RCC 7860 (cell line): ENCODE results near the gene CD19.
"Not testable (repeated sequence)": the region's sequence is repeated elsewhere in the genome, so short reads cannot be mapped to it uniquely, and the experiment has no call there.

Experiments
- DNase-seq: peaks from one replicate; pipeline ENCODE4 v3.0.0-alpha.2; 2015; ENCODE audit warnings: low spot score
- FAIRE-seq: peaks from 2 replicates; lab custom pipeline; 2012; peaks lifted over from hg19 to GRCh38; lab: Jason Lieb, UNC

The CD19 gene

DNA sequence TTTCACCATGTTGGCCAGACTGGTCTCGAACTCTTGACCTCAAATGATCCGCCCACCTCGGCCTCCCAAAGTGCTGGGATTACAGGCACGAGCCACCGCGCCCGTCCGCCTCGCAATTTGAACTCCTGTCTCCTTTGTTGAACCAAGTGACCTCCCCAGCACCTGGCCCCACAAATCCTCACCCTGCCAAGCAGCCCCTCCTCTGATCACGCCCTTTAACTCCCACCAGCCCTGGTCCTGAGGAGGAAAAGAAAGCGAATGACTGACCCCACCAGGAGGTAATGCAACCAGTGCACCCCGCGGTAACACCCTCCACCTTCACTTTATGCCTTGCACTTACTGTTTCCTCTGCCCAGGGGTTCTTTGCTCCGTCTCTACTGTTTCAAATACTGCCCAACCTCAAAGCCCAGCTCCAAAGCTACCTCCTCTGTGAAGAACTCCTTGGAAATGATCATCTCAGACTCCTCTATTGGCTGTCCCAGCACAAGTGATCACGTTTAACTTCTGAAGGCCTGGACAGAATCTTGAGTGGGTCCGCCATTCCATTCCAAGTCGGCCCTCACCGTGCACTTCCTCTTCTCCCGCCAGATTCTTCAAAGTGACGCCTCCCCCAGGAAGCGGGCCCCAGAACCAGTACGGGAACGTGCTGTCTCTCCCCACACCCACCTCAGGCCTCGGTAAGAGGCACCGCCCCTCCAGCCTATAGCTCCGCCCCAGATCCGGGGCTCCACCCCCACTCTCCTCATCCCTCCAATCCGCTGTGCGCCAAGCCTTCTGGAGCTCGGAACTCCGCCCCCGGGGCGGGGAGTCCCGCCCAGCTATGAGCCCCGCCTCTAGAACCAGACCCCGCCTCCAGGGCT lies 4.4 kb downstream of the CD19 start:
- no peak for DNase-seq

DNA sequence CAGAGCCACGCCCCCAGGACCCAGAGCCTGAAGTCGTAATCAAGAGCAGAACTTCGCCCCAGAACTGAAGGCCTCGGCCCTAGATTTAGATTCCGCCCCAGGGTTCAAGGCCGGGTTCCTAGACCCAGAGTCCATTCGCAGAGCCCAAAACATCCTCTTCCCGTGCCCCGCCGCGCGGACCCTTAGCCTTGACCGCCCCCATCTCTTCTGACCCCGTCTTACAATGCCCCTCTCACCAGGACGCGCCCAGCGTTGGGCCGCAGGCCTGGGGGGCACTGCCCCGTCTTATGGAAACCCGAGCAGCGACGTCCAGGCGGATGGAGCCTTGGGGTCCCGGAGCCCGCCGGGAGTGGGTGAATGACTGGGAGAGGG lies 5.0 kb downstream of the CD19 start:
- no peak for FAIRE-seq

More for the DNA sequence above, 4.4 kb downstream of the CD19 start:
- no peak for FAIRE-seq

DNA sequence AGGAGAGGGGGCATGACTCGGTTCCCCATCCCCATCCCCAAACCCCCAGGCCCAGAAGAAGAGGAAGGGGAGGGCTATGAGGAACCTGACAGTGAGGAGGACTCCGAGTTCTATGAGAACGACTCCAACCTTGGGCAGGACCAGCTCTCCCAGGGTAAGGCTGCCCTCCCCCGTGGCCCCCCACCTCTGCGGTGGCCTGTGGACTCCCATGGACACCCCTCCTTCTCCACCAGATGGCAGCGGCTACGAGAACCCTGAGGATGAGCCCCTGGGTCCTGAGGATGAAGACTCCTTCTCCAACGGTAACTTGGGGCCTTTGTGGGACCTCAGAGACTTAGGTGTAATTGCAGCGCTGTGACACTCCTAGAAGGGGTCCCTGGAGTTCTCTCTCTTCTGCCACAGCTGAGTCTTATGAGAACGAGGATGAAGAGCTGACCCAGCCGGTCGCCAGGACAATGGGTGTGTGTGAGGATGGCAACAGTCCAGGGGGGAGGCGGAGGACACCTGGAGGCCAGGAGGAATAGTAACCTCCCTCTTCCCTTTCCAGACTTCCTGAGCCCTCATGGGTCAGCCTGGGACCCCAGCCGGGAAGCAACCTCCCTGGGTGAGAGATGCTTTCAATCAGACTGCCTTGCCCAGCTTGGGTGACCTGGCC lies 5.6 kb downstream of the CD19 start:
- DNase-seq: no peak
- FAIRE-seq: no peak

More for the DNA sequence above, 5.0 kb downstream of the CD19 start:
- no peak for DNase-seq

DNA sequence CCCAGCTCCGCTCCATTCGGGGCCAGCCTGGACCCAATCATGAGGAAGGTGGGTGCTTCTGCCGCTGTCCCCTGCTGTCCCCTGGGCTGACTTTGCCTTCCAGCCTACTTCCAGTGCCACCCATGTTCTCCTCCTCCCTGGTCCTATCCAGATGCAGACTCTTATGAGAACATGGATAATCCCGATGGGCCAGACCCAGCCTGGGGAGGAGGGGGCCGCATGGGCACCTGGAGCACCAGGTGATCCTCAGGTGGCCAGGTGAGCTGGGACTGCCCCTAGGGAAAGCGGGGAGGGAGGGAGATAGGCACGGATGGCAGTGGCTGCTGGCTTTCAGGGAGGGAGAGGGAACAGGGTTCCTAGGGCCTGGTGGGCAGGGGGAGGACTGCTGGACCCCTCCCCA lies 7.0 kb downstream of the CD19 start:
- no peak for FAIRE-seq
- no peak for DNase-seq

DNA sequence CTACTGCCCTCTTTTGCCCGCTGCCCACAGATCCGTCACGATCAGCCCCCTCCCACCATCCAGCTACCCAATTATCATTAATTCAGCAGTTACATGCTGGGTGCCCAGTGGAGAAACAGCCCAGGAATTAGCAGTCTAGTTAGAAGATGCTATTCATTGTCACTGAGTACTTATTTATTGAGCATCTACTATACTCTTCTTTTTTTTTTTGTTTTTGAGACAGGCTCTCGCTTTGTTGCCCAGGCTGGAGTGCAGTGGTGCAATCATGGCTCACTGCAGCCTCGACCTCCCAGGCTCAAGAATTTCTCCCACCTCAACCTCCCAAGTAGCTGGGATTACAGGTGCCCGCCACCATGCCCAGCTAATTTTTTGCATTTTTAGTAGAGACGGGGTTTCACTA lies 8.1 kb downstream of the CD19 start:
- FAIRE-seq, DNase-seq: not testable (repeated sequence)

DNA sequence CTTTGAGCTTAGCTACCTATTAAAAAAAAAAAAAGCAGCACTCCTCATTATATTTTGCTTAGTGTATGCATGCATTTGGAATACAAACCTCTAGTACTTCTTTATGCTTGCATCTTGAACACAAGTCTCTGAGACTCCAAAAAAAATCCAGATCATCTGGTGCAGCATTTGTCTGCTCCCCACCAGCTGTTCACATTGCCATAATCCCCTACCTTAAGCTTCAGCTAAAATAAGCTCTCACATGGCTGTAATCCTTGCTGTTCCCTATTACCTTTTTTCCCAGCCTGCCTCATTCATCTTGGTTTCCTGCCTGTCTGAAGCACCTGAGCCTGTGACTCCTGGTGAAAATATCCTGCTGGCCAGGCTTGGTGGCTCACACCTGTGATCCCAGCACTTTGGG lies 11.5 kb downstream of the CD19 start:
- DNase-seq: no peak

DNA sequence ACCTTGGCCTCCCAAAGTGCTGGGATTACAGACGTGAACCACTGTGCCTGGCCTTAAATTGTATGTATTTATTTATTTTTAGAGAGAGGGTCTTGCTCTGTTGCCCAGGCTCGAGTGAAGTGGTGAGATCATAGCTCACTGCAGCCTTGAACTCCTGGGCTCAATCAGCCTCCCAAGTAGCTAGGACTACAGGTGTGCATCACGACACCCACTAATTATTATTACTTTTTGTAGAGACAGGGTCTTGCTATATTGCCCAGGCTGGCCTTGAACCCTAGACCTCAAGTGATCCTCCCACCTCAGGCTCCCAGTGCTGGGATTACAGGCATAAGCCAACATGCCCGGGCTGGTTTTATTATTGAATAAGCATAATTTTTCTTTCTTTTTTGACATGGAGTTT lies 14.9 kb downstream of the CD19 start:
- DNase-seq (no peak), FAIRE-seq (no peak)

More for the DNA sequence above, 11.5 kb downstream of the CD19 start:
- FAIRE-seq: no peak

DNA sequence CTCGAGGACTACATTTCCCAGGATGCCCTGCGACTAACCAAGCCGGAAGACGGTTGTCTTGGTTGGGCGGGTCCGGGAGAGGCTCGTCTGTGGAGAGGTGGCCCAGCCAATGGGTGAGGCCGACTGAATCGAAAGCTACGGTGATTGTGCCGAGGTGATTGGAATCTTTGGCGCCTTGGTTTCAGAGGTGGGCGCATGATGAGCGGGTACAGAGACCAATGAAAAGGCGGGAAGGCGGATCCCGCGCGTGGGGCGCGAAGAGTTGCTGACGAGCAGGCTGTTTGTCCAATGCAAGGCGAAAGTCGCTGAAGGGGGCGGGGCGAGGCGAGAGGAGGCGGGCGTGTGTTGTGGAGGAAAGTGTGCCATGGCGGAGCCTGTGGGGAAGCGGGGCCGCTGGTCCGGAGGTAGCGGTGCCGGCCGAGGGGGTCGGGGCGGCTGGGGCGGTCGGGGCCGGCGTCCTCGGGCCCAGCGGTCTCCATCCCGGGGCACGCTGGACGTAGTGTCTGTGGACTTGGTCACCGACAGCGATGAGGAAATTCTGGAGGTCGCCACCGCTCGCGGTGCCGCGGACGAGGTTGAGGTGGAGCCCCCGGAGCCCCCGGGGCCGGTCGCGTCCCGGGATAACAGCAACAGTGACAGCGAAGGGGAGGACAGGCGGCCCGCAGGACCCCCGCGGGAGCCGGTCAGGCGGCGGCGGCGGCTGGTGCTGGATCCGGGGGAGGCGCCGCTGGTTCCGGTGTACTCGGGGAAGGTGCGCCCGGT lies 19.1 kb downstream of the CD19 start, which contains the start of gene NFATC2IP:
Gene NFATC2IP, plus strand, starts transcription at position 290 of the 762 bp plus-strand sequence. Its CDS starts 75 bp downstream, at position 365.
- DNase-seq (peak; percentile 99), FAIRE-seq (peak; percentile 93)

DNA sequence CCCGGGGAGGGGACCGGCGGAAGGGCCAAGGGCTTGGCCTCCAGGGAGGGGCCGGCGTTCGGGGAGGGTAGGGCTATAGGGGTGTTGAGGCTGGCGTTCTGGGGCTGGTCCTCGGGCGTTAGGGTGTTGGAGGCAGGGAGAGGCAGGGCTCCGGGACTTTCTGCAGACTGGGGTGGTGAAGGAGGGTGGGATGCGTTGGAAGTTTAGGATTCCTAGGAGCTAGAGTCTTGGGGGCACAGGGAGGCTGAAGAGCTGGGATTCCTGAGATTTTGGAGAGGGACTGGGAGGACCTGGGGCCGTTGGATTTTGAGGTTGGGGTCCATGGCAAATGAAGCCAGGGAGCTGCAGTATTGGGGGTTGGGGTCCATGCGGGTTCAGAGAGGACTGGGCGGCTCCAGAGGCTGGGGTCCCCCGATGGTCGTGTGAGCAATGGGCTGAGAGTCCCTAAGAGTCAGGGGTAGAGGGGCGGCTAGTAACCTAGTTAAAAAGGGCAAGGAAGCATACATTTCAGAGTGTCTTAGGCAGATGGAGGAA lies 19.7 kb downstream of the CD19 start:
- no peak for DNase-seq
- FAIRE-seq: no peak

DNA sequence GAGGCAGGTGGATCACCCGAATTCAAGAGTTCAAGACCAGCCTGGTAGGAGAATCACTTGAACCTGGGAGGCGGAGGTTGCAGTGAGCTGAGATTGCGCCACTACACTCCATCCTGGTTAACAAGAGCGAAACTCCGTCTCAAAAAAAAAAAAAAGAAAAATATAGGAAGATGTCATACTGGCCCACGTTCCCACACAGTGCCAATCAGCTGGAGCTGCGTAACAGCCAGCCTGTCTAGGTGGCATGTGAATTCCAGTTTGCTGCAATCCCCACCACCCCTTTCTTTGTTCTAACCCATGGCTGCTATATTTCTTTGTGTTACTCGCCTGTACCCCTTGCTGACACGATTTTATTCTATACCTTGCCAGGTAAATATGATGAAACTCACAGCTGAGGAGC lies 26.4 kb downstream of the CD19 start:
- no peak for DNase-seq
- FAIRE-seq: no peak

DNA sequence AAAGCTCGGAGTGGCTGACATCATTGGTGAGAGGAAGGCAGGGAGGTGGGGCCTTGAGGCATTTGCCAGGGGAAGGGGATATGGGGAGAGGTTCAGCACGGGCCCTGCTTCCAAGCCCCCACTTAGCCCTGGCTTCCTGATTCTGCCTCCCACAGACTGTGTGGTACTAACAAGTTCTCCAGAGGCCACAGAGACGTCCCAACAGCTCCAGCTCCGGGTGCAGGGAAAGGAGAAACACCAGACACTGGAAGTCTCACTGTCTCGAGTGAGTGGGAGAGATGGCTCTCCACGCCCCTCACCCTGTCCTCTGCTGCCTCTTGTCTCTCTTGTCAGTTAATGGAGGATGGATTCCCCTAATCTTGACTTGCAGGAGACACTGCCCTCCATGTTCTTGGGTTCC lies 27.1 kb downstream of the CD19 start:
- no peak for FAIRE-seq
- no peak for DNase-seq

DNA sequence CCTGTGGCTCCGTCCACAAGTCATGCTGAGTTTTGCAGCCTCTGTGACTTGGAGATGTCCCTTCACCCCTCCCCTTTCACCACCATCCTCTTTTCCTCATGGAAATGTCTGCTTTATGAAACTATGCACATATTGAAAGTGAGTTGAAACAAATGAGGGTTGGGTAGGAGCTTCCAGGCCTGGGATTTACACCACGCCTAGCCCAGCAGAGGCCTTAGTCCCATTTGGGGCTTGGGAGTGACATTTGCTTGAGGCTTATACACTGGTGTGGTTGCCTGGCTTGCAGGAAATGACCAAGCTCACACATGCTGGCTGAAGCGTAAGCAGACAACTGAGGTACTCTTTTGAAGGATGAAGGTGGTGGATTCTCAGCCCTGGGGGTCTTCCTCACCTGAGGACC lies 32.3 kb downstream of the CD19 start:
- DNase-seq (no peak), FAIRE-seq (no peak)

DNA sequence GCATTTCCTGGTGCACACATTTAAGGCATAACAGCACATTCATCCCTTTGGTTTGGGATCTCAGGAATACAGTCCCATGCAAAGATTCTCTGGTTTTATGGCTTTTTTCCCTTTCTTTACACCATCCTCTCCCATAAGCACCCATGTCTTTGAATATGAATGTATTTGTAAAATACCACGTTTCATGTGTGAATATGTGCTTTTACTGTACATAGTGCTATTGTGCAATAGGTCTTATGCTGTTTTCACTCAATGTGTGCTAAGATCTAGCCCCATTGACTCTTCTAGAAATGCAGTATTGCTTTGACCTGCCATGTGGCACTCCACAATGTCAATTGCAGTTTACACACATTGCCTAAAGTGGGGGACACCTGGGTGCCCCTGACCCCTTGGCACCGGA lies 32.7 kb downstream of the CD19 start:
- FAIRE-seq (no peak), DNase-seq (no peak)

DNA sequence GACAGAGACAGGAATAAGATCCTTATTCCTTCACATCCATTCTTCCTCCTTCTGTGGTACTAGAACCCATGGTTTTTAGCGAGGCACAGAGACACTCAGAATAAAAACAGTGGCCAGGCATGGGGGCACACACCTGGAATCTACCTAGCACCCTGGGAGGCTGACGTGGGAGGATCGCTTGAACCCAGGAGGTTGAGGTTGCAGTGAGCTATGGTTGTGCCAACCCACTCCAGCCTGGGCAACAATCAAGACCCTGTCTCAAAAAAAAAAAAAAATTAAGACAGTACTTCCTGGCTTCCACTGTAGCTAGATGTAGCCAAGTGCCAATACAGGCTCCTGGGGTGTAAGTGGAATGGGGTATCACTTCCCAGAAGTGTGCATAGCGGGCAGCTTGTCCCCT lies 35.4 kb downstream of the CD19 start:
- FAIRE-seq: no peak

DNA sequence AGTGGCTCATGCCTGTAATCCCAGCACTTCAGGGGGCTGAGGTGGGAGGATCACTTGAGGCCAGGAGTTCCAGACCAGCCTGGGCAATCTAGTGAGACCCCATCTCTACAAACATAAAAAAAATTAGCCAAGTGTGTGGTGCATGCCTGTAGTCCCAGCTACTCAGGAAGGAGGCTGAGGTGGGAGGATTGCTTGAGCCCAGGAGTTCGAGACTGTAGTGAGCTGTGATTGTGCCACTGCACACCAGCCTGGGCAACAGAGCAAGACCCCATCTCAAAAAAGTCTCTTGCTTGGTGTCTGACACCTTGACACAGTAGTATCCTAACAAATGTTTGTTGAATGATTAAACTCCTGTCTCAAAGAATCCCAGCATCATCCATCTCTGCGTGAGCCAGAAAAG lies 37.9 kb downstream of the CD19 start:
- not testable (repeated sequence) for FAIRE-seq, DNase-seq

More for the DNA sequence above, 35.4 kb downstream of the CD19 start:
- DNase-seq: no peak

DNA sequence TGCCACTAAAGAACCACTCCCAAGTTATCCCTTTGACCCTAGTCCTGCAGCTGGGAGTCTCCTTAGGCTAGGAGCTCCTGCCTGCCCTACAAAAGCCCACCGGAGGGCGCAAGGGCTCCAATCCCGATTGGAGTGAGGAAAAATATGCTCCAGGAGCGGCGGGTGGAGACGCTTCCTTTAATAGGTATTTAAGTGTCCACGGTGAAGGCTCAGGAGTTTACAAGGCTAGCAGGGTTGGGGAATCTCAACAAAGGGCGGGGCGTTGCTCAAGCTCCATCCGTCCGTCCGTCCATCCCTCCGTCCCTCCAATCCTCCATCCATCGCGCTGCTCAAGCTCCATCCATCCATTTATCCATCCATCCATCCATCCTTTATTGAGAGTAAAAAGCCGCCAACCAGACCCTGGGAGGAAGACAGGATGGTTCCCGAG lies 42.3 kb downstream of the CD19 start:
- no peak for FAIRE-seq
- peak; percentile 44 for DNase-seq

DNA sequence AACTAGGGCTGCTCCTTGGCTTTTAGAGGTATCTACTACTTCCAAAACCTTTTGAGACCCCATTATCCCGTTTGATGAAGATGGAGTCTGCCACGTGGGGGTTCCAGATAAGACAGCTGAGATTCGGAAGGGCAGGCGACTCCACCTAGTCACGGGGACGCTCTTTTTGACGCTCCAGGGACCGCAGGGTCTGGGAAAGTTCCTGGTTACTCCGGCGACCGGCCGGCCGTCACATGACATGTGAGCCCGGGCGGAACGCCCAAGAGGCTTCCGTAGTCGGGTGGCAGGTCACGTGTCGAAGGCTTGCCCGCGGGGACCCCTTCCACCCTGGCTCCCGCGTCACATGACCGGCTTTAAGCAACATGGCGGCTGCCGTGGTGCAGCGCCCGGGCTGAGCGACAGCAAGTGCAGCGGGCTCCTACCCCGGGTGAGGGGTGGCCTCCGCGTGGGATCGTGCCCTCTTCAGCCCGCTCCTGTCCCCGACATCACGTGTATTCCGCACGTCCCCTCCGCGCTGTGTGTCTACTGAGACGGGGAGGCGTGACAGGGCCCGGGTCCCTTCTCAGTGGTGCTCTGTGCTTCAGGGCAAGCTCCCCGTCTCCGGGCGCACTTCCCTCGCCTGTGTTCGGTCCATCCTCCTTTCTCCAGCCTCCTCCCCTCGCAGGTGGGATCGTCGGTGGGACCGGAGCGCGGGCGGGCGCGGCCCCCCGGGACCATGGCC lies 42.8 kb downstream of the CD19 start, which contains the start of gene SPNS1:
Gene SPNS1, plus strand, starts transcription at position 342 of the 721 bp plus-strand sequence. Its CDS starts 374 bp downstream, at position 716.
- peak; percentile 11 for FAIRE-seq

DNA sequence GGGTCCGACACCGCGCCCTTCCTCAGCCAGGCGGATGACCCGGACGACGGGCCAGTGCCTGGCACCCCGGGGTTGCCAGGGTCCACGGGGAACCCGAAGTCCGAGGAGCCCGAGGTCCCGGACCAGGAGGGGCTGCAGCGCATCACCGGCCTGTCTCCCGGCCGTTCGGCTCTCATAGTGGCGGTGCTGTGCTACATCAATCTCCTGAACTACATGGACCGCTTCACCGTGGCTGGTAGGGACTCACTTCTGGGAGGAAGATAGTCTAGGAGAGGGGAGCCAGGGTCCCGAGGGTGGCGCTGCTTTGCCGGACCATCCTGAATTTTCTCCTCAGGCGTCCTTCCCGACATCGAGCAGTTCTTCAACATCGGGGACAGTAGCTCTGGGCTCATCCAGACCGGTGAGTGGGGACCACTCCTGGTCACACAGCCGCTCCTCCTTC lies 43.4 kb downstream of the CD19 start:
- DNase-seq (no peak), FAIRE-seq (no peak)

More for the DNA sequence above, 42.8 kb downstream of the CD19 start, which contains the start of gene SPNS1:
- DNase-seq: peak; percentile 88

DNA sequence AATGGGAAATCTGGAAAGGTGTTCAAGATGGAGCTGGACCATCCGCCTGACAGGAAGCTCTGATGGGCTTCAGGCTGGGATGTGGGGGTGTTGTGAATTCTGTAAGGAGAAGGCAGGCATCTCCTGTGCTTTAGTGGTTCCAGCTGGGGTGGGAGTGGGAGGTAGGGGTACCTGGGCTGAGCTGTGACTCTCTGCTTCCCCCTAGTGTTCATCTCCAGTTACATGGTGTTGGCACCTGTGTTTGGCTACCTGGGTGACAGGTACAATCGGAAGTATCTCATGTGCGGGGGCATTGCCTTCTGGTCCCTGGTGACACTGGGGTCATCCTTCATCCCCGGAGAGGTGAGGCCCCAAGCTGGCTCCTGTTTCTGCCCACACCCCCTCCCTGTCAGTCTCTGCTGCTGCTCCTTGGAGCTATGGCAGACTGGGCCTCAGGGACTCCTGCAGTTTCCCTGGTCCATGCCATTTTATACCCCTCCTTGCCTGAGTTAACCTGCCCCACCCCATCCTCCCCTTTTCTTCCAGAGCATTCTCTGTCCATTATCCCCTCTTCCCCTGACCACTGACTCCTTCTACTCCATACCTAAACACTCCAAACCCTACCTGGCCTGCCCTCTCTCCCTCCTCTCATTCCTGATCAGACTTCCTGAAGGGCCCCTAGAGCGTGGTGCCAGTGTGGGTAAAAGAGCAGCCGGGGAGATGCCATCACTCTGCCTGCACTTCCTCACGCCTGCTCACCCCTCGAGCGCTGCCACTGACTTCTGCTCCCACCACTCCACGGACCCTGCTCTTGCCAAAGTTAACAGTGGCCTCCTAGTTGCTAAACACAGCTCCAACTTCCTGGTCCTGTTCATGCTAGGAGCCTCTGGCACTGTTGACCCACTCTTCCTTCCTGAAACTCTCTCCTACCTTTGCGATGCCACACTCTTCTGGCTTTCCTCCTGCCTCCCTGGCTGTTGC lies 46.2 kb downstream of the CD19 start:
- DNase-seq (no peak), FAIRE-seq (no peak)
